GM18520 (cell line): ENCODE results near the gene HDHD2.

Experiments used
- ATAC-seq: cut with Tn5 transposase; IDR thresholded peaks from one replicate; pipeline ENCODE4 v1.9.1; 2021; ENCODE audit not compliant: unreplicated experiment

The HDHD2 gene

DNA sequence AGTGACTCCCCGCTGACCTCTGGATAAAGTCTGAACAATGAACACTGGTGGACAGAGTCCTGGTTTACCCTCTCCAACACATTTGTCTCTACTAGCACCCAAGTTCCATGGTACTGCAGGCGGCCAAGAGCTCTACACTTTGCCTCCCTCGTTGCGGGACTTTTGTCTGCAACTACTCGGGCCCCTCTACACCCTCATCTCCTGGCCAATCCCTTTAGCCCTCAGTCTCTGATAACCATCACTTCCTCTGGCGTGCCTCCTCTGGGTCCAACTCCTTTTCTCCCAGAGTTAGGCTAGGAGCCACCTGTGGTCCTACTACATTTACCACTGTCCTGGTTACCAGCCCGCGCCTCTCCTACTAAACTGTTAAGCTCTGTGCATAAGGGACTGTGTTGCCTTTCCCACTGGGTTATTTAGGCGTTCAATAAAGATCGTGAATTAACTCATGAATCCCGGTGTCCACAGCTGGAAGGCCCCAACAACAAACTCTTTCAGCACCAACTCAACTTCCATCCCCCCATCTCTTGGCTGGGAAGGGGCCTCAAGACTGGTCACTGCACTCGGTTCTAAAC is 757 bp downstream of the HDHD2 start:
- no peak for ATAC-seq

GRCh38 chr18:47146206-47146605 is 4.1 kb downstream of the HDHD2 start:
- no peak for ATAC-seq

DNA sequence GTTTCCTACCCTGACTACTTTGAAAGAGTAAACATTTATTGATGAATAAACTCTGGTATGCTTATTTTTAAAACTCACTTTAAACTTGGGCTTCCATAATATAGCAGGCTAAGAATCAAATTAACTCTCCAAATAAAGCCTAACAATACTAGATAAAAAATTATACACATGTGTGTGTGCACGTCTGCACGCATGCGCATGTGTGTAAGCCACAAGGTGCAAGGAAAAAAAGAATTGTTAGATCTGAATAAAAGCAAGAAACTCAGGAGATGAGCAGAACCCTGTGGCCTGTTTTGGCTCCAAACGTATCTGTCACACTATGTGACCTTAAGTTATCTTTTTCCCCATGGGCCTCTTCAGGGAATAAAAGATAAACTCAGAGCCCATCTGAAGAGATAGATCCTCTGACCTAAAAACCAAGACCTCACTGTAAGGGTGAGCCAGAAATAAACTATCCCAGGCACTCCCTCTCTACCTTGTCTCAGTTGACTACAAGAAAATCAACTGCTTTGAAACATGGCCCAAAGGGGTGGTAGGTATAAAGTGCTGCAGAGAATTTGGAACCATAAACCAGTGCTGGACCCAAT is 6.3 kb downstream of the HDHD2 start:
- no peak for ATAC-seq

GRCh38 chr18:47143153-47143552 is 7.1 kb downstream of the HDHD2 start:
- ATAC-seq: no peak

DNA sequence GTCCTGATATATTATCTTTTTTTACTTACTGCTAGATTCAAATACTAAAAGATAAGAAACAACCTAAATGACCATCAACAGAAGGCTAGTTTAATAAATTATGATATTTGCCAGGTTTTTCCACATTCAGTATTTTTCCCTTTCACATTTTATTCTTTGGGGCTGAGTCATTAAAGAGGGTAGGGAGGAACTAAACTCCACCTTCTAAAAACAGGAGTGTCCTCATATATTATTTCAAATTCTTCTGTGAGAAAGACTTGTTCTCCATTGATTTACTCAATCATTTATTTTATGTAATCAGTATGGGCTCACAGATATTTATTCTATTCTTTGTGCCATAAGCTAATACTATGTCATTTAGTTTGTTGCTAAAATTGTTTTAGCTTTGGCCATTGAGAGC is 9.0 kb downstream of the HDHD2 start:
- no peak for ATAC-seq

- ATAC-seq: no peak
Measured at GRCh38 chr18:47121146-47121545, 29.2 kb downstream of the HDHD2 start.

- peak; percentile 88 for ATAC-seq
Measured at GRCh38 chr18:47120428-47120827, 29.9 kb downstream of the HDHD2 start.

DNA sequence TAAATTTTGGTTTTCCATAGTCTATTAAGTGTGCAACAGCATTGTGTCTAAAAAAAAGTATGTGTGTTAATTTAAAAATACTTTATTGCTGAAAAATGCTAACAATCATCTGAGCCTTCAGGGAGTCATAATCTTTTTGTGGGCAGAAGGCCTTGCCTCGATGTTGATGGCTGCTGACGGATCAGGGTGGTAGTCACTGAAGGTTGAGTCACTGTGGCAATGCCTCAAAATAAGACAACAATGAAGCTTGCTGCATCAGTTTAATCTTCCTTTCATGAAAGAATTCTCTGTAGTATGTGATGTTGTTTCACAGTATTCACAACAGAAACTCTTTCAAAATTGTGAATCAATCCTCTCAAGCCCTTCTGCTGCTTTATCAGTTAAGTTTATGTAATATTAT is 31.3 kb downstream of the HDHD2 start:
- ATAC-seq: no peak

DNA sequence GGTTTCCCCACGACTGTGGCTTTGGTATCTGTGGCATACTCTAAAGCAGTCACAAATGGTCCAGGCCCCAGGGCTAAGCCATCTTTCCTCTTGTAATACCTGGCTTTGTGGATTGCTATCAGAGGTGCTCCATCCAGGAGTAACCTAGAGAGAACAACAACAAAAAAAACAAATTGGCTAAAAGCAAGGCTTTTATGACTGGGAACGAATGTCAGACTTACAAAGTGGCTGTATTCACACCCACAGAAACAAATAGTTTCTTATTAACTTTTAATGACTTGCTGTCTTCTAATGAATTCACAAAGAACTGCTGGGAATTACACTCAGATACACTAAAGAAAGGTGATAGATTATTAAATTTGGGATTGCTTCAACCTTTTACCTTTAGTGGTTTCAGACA is 35.1 kb downstream of the HDHD2 start:
- ATAC-seq: no peak

- no peak for ATAC-seq
Measured at GRCh38 chr18:47113796-47114540, 36.3 kb downstream of the HDHD2 start.

DNA sequence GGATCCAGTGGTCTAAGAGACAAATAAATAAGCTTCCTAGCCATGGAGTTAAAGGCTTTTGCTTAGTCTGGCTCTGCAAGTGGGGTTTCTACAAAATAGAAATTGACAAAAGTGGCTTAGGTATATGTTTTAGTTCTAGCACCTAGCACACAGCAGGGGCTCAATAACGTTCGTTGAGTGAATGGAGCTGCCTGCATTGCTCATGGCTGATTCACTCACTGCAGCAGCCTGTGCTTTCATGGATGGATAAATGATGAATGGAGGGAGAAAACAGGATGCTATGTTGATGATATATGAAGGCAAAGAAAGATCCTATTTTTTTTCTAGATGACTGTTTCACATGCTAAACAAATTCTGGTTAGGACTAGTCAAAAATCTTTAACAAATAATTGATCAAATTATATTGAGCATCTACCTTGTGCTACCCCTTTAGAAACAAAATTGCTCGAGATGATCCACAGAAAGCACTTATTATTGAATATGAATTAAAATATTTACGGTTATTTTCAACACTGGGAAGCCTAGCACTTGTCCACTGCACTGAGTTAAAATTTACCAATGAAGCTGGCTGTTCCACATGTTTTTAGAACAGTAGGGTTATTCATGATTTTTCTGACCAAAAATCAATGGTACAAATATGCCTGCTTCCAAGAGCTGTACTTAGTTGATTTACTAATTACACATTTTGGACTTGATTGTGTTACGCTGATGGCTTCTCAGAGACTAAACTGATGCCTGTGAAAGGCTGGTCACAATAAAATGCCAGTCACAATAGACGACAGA is 39.6 kb downstream of the HDHD2 start:
- ATAC-seq: no peak

DNA sequence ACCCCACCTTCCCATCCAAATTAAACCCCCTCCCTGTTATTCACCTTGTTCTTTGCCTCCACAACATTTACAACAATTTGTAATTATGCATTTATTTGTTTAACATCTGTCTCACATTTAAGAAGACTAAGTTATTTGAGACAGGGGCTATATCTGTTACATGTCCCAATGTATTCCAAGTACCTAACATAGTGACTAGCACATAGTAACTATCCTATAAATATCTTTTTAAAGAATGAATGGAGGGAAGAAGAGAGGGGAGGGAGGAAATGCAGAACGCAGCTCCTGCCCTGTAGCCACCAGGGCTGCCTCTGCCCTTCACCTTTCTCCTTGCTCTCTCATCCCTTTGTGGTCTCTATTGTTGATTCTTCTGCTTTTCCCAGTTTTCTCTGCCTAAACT is 40.6 kb downstream of the HDHD2 start:
- ATAC-seq: no peak

- no peak for ATAC-seq
Measured at GRCh38 chr18:47108998-47109405, 41.3 kb downstream of the HDHD2 start.

GRCh38 chr18:47108373-47108772 is 41.9 kb downstream of the HDHD2 start:
- no peak for ATAC-seq

- no peak for ATAC-seq
Measured at GRCh38 chr18:47100212-47100831, 50.0 kb downstream of the HDHD2 start.

- ATAC-seq: no peak
Measured at GRCh38 chr18:47095810-47096209, 54.5 kb downstream of the HDHD2 start.

- no peak for ATAC-seq
Measured at GRCh38 chr18:47087676-47088075, 62.6 kb downstream of the HDHD2 start.

DNA sequence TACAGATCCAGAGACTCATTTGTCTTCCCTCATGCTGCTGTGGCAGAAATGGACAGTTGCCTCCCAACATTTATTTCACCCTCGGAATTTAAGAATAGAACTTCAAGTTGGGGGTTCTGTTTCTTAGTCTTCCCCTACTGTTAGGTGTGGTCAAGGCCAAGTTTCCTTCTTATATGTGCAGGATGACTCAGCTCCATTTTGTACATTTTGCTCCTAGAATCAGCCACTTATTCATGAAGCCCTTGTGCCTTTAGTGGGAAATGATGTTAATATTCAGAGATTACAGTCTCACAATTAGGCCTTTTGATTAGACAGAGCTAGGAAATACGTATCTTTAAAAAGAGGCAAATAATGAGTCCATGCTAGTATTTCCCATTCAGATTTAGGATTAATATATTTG is 68.7 kb downstream of the HDHD2 start:
- ATAC-seq: no peak

DNA sequence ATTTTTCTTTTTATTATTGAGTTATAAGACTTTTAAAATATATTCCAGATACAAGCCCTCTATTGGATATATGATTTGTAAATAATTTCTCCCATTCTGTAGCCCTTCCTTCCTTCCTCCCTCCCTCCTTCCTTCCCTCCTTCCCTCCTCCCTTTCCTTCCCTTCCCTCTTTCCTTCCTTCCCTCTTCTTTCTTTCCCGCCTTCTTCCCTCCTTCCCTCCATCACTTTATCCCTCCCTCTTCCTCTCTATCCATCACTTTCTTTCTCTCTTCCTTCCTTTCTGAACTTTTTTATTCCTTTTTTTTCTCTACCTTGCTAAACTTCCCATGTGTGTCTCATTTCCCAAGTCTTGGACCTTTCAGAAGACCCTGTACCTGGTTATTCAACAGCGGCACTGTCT is 69.4 kb downstream of the HDHD2 start:
- no peak for ATAC-seq

DNA sequence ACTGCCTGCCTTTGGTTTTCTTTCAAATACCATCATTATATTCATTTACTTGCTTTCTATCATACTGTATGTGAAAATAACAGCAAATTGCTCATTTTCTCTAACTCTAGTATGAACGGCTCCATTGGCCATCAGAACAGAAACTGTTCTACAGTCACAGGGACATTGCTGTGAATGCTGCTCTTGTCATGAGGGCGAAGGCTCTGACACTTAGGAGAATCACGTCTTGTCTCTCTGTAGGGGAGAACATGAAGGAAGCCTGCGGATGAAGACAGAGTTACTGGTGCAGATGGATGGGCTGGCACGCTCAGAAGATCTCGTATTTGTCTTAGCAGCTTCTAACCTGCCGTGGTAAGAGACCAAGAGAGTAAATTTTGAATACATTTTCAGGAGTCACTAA is 73.2 kb downstream of the HDHD2 start:
- no peak for ATAC-seq

DNA sequence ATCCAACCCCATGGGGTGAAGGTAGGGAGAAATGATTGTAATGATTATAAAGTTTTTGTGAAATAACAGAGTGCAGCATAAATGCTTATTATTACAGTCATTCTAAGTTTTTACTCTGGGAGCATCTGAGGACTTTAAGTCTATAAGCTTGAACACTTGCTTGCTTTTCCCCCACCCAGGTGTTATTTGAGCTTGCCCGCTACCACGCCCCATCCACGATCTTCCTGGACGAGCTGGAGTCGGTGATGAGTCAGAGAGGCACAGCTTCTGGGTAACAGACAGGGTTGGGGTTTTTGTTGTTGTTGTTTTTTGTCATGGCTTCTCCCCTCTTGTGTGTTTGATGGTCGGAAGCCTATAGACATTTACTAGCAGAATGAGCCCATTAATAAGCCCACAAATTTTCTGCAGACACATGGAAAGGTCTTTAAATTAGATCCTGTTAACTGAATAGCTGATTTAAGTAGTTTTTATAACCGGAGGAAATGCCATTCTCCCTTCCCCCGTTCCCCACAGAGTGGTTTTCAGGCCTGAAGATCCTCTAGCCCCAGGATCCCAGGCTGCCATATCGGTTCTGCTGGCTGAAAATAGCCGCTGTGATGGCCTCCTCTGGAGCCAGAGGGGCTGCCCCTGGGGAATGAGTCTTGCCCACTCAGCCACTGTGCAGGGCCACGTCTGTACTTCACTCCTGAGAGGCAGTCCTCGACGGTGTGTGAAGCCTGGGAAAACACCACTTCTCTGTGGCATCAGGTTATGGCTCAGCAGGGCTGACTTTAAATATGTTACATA is 75.0 kb downstream of the HDHD2 start:
- no peak for ATAC-seq
